ENCODE measurements around the gene DDTL.
A peak's percentile ranks its signal among the peaks of the same experiment; 100 is the strongest.

DNA sequence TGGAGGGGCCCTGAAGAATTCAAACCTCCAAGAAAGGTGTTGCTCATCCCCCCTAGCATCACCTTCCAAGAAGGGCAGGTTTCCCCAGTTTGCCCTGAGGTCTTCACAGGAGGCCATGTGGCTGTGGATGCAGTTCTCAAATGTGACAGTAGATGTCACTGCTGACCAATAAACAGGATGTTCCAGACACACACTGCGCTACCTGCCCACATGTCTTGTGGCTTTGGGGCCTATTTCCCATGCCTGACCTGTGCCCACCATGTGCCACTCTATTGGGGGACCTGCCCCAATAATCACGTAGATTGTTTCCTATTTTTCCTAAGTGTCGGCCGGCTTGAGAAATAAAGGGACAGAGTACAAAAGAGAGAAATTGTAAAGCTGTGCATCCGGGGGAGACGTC lies 17.7 kb downstream of the DDTL start:
- TF ChIP-seq POLR2A (IDR thresholded peaks at IDR 0.05) (no peak), CTCF (IDR thresholded peaks at IDR 0.05) (peak in 1 of 3 donors; percentile 37)
